A673 (cell line): ENCODE data around the gene CDKN2B-AS1.

ENCODE experiments used
- EZH2 ChIP-seq: fragments of 200-600 bp; sonication (generic); IDR thresholded peaks from 2 replicates; pipeline ENCODE4 v1.6.1; 2017; ENCODE audit warnings: borderline replicate concordance, low read depth, mild to moderate bottlenecking, mixed read lengths, antibody characterized with exemption, low read length; ENCODE audit not compliant: poor library complexity, severe bottlenecking
- TF ChIP-seq, protein P1 (sequence below): fragments of 300-800, 200-600 bp; sonication (generic); conservative IDR thresholded peaks from 2 replicates; pipeline ENCODE4 v1.5.1; 2017; ENCODE audit warnings: low read depth, mild to moderate bottlenecking, antibody characterized with exemption, low read length, moderate library complexity, mixed read lengths

DNA sequence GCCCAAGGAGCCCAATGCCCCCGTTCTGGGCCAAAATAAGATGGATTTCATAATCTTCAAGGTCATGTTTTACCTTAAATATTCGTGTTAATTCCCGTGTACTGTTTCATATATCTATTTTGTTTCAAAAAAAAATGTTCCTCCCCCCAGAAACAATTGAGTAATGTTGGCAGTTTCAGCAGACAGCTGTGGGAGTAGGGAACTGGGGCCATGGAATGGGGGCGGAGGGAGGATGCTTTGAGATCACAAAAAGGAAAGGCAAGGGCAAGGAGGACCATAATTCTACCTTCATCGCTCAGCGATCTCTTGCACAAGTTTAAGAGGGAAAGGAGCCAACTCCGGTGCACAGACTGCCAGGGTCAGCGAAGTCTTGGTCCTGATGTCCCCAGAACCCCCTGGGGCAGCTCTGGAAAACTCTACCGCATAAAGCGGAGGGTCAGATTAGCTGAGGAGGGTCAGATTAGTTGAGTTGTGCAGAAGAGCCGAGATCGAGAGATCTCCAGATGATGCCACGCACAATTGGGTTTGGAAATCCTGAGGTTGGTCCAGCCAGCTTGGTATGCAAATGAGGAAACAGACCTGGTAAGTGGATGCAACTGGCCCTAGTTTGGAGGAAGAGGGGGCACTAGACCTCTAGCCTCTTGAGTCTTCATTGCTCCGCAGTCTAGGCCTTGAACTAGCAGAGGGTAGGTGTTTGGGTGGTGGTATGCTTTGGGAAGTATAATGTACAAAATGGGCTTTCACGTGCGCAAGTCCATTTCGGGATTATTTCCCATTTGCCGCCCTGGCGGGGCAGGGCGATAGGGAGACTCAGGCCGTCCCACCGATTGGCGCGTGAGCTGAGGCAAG lies 24.4 kb upstream of the CDKN2B-AS1 start:
- TF ChIP-seq, protein P1, sequence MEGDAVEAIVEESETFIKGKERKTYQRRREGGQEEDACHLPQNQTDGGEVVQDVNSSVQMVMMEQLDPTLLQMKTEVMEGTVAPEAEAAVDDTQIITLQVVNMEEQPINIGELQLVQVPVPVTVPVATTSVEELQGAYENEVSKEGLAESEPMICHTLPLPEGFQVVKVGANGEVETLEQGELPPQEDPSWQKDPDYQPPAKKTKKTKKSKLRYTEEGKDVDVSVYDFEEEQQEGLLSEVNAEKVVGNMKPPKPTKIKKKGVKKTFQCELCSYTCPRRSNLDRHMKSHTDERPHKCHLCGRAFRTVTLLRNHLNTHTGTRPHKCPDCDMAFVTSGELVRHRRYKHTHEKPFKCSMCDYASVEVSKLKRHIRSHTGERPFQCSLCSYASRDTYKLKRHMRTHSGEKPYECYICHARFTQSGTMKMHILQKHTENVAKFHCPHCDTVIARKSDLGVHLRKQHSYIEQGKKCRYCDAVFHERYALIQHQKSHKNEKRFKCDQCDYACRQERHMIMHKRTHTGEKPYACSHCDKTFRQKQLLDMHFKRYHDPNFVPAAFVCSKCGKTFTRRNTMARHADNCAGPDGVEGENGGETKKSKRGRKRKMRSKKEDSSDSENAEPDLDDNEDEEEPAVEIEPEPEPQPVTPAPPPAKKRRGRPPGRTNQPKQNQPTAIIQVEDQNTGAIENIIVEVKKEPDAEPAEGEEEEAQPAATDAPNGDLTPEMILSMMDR: no peak
- no peak for TF ChIP-seq EZH2
